Hematopoietic multipotent progenitor cell treated with erythropoietin and hydrocortisone succinate and interleukin-3 and kit ligand, for 6 days (in vitro differentiated cells): ENCODE data around the gene STPG2.

ENCODE experiments used
- DNase-seq: peaks from one replicate; pipeline ENCODE4 v3.0.0-alpha.2; 2015

STPG2 gene

DNA sequence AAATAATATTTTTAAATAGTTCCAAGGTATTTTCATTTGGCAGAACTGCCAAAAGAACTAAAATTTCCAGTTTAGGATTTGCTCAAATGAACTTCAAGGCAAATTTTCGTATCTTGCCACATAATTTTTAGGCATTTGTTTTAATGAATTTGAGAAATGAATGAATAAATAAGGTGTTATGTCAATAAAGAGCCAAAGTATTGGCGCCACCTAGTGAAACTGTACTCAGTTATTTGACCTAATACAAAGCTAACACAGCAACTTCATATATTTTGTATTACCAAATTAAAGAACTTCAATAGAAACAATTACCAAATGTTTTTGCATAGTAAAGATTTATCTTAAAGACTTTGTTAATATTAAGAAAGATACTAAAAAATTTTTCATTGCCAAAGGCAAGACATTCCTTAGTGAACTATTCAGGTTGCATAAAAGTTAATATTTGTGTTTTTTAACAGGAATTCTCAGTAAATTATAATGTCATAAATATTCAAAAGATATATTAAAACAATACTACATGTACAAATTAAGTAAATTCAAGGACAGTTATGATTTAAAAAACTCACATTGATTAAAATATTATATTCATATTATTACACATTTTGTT is 50.3 kb downstream of the STPG2 start:
- DNase-seq, result peak; percentile 63

DNA sequence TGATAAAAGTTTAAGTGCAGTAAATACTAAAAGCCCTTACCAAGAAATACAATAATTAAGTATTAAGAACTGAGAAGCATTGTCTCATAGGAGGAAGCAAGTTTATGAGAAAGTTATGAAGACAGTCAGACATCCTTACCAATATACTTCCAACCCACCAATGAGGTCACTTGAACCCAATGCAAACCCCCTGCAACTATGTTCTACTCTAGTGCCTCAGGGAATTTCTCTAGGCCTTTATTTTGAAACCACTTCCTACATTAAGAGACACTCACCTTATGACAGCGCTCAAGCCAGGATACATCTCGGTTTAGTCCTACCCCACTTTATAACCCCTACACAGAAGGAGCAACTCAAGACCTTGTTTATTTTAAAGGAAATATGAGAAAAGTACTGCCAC is 61.3 kb downstream of the STPG2 start:
- DNase-seq, result no peak

GRCh38 chr4:98068495-98068894 is 74.8 kb downstream of the STPG2 start:
- no peak for DNase-seq

- DNase-seq, result peak; percentile 1
These were observed 87.3 kb downstream of the STPG2 start for GRCh38 chr4:98055800-98056501.

- no peak for DNase-seq
These were observed 96.6 kb downstream of the STPG2 start for GRCh38 chr4:98046665-98047064.

- DNase-seq, result no peak
These were observed 113.2 kb downstream of the STPG2 start for GRCh38 chr4:98030059-98030458.

DNA sequence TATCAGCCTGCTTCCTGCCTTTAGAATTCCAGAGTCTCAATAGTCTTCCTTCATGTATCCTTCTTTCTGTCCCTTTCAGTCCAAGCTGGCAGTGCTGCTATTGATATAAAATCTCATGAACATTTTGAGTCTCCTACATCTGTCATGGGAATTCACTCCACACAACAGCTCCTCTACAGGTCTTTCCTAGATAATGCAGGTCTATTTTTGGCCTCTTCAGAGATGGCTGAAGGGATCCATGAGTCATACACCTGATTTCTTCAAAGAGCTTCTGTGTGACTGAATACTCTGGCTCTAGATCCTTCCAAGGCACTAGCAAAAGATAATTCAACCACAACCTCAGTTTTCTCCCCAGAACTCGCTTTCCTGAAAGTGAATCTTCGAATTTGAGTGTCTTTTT is 115.4 kb downstream of the STPG2 start:
- peak; percentile 1 for DNase-seq

DNA sequence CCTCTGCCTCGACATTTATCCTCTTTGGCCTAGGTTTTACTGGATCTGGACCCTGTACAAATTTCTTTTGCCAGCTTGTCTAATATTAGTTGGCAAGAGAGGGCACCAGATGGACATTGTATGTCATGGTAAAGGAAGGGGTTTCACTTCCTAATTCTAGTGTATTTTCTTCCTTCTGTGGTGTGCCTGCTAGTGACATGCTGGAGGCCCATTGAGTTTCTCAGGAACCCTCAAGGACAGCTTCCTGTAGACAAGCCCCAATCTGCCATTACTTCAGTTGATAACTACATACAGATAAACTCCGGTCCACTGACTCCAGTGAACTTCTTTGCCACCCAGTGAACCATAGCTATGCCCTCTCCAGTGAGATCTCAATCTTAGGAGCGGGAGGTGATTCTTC is 116.9 kb downstream of the STPG2 start:
- no peak for DNase-seq

DNA sequence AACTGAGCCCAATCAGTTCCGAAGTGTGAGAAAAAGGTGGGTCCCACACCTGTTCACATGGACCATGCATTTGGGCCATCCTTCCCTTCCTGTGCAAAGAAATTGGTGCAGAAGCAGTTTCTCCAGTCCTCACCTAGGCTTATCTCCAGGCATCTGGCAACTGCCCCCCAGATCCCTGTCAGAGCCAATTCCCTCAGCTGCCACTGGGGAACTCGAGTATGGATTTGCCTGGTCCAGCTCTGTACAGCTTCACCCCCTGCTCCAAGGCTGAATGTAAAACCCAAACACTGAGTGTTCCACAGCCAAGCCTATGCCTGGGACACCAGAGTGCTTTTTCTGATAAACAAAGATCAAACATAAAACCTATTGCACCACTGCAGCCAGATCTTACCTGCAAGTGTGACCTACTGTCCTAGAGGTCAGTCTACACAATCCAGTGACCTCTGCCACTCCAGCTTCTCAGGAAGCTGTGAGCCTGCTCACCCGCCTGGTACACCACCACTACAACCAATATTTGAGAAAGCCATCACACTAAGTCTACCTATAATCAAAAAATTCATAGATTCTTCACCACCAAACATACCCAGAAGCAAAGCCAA is 136.4 kb downstream of the STPG2 start:
- no peak for DNase-seq

DNA sequence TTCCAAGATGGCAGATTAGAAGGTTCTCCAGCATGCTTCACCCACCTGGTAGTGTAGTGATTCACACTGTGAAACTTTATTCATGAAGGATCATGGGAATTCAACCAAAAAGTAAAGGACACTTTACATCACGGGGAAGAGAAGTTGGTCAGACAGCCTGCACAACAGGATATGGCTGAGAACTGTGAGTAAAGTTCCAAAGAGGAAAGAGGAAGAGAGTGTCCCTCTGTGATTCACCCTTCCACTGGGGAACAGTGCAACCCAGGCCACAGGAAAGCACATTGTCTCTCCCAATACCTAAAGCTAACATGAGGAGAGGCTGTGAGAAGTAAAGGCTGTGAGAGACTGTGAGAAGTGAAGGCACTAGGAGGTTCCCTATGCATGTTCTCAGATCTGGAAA is 137.2 kb downstream of the STPG2 start:
- no peak for DNase-seq

DNA sequence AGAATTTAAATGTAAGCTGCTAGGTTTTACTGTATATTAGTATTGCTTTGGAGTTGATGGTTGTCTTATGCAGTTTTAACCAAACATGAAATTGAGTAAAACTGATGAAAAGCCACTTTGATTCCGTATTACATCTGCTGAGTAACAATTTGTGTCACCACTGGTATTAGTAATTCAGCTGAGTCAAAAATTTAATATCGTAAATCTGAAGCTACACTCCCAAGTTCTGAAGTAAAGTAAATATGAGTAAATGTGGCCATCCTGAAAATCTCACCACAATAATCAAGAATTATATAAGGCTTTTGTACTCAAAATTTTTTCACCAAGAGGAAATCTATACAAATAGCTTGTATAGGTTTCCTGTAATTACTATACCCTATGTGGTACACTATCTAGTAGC is 142.3 kb downstream of the STPG2 start:
- no peak for DNase-seq

- DNase-seq, result no peak
These were observed 145.1 kb downstream of the STPG2 start for GRCh38 chr4:97998203-97998602.

DNA sequence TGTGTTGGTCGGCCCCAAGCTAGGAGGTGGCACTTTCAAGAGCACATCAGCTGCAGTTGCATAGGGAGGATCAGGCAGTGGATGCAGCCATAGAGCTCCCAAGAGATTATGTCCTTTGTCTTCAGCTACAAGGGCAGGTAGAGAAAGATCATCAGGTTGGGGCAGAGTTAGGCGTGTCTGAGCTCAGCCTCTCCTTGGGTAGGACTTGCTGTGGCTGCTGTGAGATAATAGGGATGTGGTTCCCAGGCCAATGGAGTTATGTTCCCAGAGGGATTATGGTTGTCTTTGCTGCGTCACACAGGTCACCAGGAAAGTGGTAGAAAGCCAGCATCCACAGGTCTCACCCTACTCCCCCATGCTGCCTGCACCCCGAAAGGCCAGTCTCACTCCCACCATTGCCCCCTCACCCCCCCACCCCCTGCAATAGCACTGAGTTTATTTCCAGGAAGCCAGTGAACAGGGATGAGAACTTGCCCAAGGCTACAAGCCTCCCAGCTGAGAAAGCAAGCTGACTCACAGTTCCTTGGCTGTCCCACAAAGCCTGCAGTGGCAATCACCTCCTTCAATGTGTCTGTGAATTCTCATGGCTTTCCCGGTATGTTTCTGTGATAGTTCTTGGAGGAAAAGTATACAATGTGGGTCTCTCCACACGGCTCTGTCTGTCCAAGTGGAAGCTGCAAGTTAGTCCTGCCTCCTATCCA is 148.4 kb downstream of the STPG2 start:
- DNase-seq, result no peak

DNA sequence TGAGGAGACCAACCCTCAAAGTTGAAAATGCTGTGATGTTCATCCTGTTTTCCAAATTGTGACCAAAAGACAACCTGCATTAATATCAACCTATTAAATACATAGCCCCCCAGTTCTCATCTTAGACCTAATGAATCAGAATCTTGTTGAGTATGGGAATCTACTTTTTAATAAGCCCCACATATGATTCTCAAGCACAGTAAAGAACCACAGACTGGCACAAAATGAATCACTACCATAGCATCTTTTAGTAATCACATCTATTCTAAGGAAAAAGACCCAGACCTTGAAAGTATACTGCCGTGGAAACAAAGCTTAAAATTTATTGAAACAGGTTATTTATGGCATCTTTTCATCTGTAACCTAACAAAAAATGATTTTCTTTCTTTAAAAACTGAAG is 152.9 kb downstream of the STPG2 start:
- no peak for DNase-seq

- DNase-seq, result peak; percentile 39
These were observed 156.1 kb downstream of the STPG2 start for GRCh38 chr4:97987019-97987648.

DNA sequence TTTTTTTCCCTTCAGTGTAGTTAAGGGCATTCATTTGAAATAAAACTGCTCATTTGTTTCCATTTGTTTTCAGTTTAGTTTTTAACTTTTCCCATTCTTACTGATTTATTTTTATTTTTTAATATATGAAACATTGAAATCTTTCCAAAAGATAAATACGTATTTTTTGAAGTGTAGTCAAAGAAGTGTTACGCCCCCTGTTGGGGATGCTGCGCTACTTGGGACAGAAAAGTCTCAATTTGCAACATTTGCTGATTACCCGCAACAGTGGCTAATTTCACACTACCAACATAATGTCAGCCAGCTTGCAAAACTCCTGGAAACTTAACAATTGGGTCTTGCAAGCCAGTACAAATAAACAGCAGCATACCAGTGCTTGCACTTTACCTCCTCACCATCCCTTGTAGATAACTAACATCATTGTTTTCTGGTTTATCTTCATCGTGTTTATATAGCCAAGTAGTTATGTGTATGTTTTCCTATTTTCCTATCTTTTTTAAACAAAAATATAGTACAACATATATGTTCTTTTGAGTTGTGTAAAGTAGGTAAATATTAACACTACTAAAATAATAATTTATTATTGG is 158.6 kb downstream of the STPG2 start:
- peak; percentile 4 for DNase-seq

GRCh38 chr4:97978791-97979488 is 164.3 kb downstream of the STPG2 start:
- no peak for DNase-seq

DNA sequence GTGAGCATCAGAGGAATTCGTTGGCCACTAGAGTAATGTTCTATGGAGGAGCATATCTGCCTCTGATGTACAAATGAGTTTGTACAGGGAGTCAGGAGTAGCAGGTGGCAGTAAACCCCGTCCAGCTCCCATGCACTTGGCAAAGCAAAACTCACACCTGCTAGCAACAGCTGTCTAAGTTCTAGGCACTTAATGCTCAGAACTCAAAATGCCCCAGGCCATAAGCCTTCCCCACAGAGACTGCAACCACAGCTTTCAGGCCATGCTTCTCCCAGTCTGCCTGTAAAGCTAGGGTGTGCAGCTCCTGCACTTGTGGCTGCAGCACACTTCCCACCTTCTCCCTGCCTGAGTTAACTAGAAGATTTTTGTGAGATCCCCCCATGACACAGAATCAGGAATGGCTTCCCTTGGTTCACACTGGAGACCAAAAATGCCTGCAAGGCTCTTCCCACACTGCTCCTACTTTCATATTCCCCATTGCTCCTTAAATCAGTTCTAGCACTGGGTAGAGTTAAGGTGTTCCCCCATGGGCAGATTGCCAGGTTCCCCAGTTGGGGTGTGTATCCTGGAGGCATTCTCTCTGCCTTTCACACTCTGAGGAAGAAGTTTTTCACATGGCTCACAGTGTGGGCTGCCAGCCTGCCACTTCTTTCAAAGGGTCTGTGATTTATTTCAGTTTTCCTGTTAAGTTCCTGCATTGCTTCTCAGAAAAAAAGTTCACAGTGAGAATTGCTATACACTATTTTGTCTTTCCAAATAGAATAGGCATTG is 189.9 kb downstream of the STPG2 start:
- DNase-seq, result no peak

- DNase-seq, result no peak
These were observed 190.5 kb downstream of the STPG2 start for GRCh38 chr4:97952763-97953162.

DNA sequence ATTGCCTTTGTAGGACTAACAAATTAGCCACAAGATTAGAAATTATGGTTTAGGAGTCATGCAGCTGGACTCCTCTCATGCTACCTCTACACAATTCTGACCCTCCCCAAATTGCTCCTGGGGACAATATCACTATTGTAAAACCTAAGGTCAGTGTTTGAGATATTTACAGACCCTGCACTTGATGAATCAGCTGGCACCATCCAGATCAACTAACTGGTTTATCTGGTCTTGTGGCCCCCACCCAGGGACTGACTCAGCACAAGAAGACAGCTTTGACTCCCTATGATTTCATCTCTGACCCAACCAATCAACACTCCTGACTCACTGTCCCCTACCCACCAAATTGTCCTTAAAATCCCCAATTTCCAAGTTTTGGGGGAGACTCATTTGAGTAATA is 192.4 kb downstream of the STPG2 start:
- no peak for DNase-seq

DNA sequence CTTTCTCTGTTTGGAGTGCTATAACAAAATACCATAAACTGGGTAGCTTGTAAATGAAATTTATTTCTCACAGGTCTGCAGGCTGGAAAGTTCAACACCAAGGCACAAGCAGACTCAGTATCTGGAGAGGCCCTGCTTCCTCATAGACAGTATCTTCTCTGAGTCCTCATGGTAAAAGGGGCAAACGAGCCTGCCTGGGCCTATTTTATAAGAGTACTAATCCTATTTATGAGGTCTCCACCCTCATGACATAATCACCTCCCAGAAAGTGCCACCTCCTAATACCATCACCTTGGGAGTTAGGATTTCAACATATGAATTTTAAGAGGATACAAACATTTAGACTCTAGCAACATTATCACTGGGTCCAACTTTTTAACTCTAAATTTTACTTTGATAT is 200.3 kb downstream of the STPG2 start:
- no peak for DNase-seq

DNA sequence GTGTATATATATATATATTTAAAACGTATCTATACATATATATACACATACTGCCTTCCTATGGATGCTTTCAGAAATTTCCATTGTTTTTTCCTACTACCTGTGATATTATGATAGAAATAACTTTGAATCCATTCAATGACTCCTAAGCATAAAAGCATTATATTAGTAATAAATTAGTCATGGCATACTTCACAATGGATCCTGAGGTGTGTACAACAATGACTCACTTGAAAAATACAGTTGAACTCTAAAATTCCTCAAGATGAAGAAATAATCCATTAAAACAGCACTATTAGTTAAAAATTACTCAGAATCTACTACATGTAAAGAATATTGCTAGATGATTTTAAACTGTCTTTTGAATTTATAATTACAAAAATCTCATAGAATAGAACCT is 201.1 kb downstream of the STPG2 start:
- no peak for DNase-seq
